ENCODE measurements around the gene VPS26C. TPM values are rescaled to one million over a fixed set of nuclear protein-coding genes. Genes with fewer than 3 reads are reported as not detected.

Gene VPS26C
- total and polyA plus RNA-seq, 2 of the 13 experiments (the other 11 are each of a cell fraction or from before 2014, with no cell fraction given) = 30.3 to 39.7 TPM

- TF ChIP-seq ZNF691 (CRISPR knock-in tag; IDR thresholded peaks at IDR 0.05; ENCODE audit: borderline replicate concordance, low read depth) = no peak
- no peak for TF ChIP-seq ZNF614 (CRISPR knock-in tag; IDR thresholded peaks at IDR 0.05; ENCODE audit: borderline replicate concordance)
- 0 out of 2 replicates have a peak, but pooled peaks have one; percentile 12 for TF ChIP-seq HOXA9 (CRISPR knock-in tag; IDR thresholded peaks at IDR 0.05; ENCODE audit: borderline replicate concordance)
- no peak for TF ChIP-seq PAXIP1 (CRISPR knock-in tag; conservative IDR thresholded peaks at IDR 0.05)
- TF ChIP-seq EED (CRISPR knock-in tag; IDR thresholded peaks at IDR 0.05) = no peak
- no peak for TF ChIP-seq SOX13 (IDR thresholded peaks at IDR 0.05)
- no peak for TF ChIP-seq SOX13 (CRISPR knock-in tag; conservative IDR thresholded peaks at IDR 0.05 in 1 of 2, IDR thresholded peaks at IDR 0.05 in 1 of 2)
- no peak for TF ChIP-seq THAP9 (CRISPR knock-in tag; IDR thresholded peaks at IDR 0.05; ENCODE audit: borderline replicate concordance)
- TF ChIP-seq MEF2D (CRISPR knock-in tag; IDR thresholded peaks at IDR 0.05) = no peak
- no peak for TF ChIP-seq ZFP36 (IDR thresholded peaks at IDR 0.05; ENCODE audit: borderline replicate concordance, low read depth, low read length, partially characterized antibody)
- TF ChIP-seq EHMT2 (IDR thresholded peaks at IDR 0.05; ENCODE audit: borderline replicate concordance, low read depth, low read length) = no peak
- no peak for TF ChIP-seq SNAI1 (CRISPR knock-in tag; IDR thresholded peaks at IDR 0.05; ENCODE audit: borderline replicate concordance)
- TF ChIP-seq POGK (CRISPR knock-in tag; conservative IDR thresholded peaks at IDR 0.05) = no peak
- TF ChIP-seq MTF2 (CRISPR knock-in tag; IDR thresholded peaks at IDR 0.05; ENCODE audit: borderline replicate concordance) = no peak
- TF ChIP-seq CHCHD3 (CRISPR knock-in tag; IDR thresholded peaks at IDR 0.05) = no peak
- no peak for TF ChIP-seq ZBTB42 (CRISPR knock-in tag; IDR thresholded peaks at IDR 0.05)
- no peak for TF ChIP-seq PHF20 (CRISPR knock-in tag; IDR thresholded peaks at IDR 0.05)
- no peak for TF ChIP-seq ZNF740 (CRISPR knock-in tag; IDR thresholded peaks at IDR 0.05)
- no peak for TF ChIP-seq ZNF616 (CRISPR knock-in tag; IDR thresholded peaks at IDR 0.05; ENCODE audit: low read depth)
Measured at GRCh38 chr21:37219761-37220432, 47.2 kb downstream of the VPS26C start (continued).

Data from HepG2 (cell line).